K562 (cell line): ENCODE results near the gene RSPO1. TPM values are rescaled to one million over a fixed set of nuclear protein-coding genes. Genes with fewer than 3 reads are reported as not detected.

ENCODE experiments used
- CBX3 ChIP-seq, 2 experiments: IDR thresholded peaks; 1 replicate in 1 of 2; 2 replicates in 1 of 2; pipeline ENCODE4 v1.6.1; 2012; ENCODE audit warnings: inconsistent platforms in 2 of 2, low read length in 2 of 2, borderline replicate concordance in 1 of 2, control low read depth in 1 of 2
- FOXM1 ChIP-seq, 2 experiments: fragments of 450-650 bp in 1 of 2; sonication (generic) in 1 of 2; formaldehyde crosslinking in 1 of 2; IDR thresholded peaks; 2 replicates each; pipeline versions ENCODE4 v1.6.1 to v1.9.0; 2017 to 2022; ENCODE audit warnings: low read depth in 2 of 2, mild to moderate bottlenecking in 2 of 2, missing genetic modification reagents in 1 of 2, moderate library complexity in 1 of 2
- HDAC2 ChIP-seq: fragments of 450-650 bp; IDR thresholded peaks from 2 replicates; pipeline ENCODE4 v1.6.1; 2016; ENCODE audit warnings: mild to moderate bottlenecking
- KDM1A ChIP-seq, 2 experiments: fragments of 450-650 bp; IDR thresholded peaks; 2 replicates each; pipeline ENCODE4 v1.6.1; 2016; ENCODE audit warnings: mild to moderate bottlenecking in 2 of 2
- NBN ChIP-seq: fragments of 450-650 bp; IDR thresholded peaks from 2 replicates; pipeline ENCODE4 v1.6.1; 2016; ENCODE audit warnings: low read depth, mild to moderate bottlenecking
- PHB ChIP-seq: fragments of 250-450 bp; sonication (Bioruptor Pico); IDR thresholded peaks from 2 replicates; pipeline ENCODE4 v1.5.0; 2021
- PHB2 ChIP-seq: fragments of 450-650 bp; IDR thresholded peaks from 2 replicates; pipeline ENCODE4 v1.6.1; 2017; ENCODE audit warnings: low read depth
- SMAD4 ChIP-seq: fragments of 250-450 bp; sonication (Bioruptor Pico); conservative IDR thresholded peaks from 2 replicates; pipeline ENCODE4 v1.8.0; 2021; ENCODE audit warnings: inconsistent platforms, mild to moderate bottlenecking, moderate library complexity
- SMARCE1 ChIP-seq: fragments of 450-650 bp; IDR thresholded peaks from 2 replicates; pipeline ENCODE4 v1.7.1; 2016; ENCODE audit warnings: mild to moderate bottlenecking
- TAL1 ChIP-seq: fragments of 450-650 bp; IDR thresholded peaks from 2 replicates; pipeline ENCODE4 v1.6.1; 2016; ENCODE audit warnings: mild to moderate bottlenecking
- polyA plus RNA-seq, 8 experiments: library from polyadenylated mRNA; depleted of rRNA in 4 of 8; stranded (reverse) in 5 of 8; unstranded in 3 of 8; fragments of >200 nt; fragmentation: Nextera tagmentation in 2 of 8; fragmentation: Illumina TruSeq in 1 of 8; extraction: Ambion mirVana in 2 of 8; extraction: Trizol in 1 of 8; gene quantifications; 2 replicates each; pipeline versions ENCODE4 v1.2.1 to v1.2.3, GENCODE V29; 2011 to 2014; ENCODE audit warnings: inconsistent platforms in 1 of 8, missing spikeins in 1 of 8
- total RNA-seq, 7 experiments: library from RNA; depleted of rRNA in 6 of 7; stranded (reverse); fragments of >200 nt in 6 of 7; fragmentation: Illumina TruSeq in 2 of 7; extraction: Trizol in 2 of 7; gene quantifications; 2 replicates each; pipeline versions ENCODE4 v1.2.1 to v1.2.3, GENCODE V29; 2011 to 2021; ENCODE audit warnings: low replicate concordance in 1 of 7
- TF ChIP-seq, protein P1 (sequence below): fragments of 200-400 bp; formaldehyde crosslinking; IDR thresholded peaks from 2 replicates; pipeline ENCODE4 v1.6.1; 2017; ENCODE audit warnings: mild to moderate bottlenecking, low read depth, low read length, moderate library complexity

Gene RSPO1
- total and polyA plus RNA-seq, 9 of the 15 experiments (the other 6 are each of a cell fraction or from before 2014, with no cell fraction given), result not detected

DNA sequence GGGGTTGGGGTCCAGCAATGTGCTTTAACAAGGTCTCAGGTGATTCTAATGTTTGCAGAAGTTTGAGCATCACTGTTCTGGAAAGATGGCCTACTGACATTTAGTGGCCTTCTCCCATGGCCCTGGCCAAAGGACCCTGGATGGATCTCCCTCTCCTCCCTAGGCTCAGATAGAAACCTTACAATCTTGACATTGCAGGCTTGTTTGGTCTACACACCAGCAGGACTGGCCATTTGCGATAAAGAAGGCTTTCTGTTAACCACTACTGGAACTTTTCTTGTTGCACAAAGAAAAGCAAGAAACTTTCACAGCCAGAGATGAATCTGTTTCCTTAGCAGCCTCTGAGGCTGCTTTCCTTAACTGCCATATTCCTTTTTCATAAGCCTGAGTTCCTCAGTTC, 71.7 kb downstream of the RSPO1 start (continued):
- TF ChIP-seq CBX3 (IDR thresholded peaks at IDR 0.05; ENCODE audit: borderline replicate concordance in 1 of 2, low read length in 2 of 2) (peak in 1 of 2 experiments; percentile 31; a peak in 1 of 3 replicates), SMARCE1 (peak; percentile 74), PHB (CRISPR knock-in tag) (no peak), TAL1 (peak; percentile 96), SMAD4 (CRISPR knock-in tag) (peak; percentile 98), HDAC2 (0 out of 2 replicates have a peak, but pooled peaks have one; percentile 25), NBN (0 out of 2 replicates have a peak, but pooled peaks have one; percentile 39), FOXM1 (IDR thresholded peaks at IDR 0.05; ENCODE audit: low read depth) (peak; percentile 77), FOXM1 (CRISPR knock-in tag; IDR thresholded peaks at IDR 0.05; ENCODE audit: low read depth) (no peak), PHB2 (peak; percentile 76), KDM1A (IDR thresholded peaks at IDR 0.05) (peak; percentile 63 to 68)
- TF ChIP-seq, protein P1, sequence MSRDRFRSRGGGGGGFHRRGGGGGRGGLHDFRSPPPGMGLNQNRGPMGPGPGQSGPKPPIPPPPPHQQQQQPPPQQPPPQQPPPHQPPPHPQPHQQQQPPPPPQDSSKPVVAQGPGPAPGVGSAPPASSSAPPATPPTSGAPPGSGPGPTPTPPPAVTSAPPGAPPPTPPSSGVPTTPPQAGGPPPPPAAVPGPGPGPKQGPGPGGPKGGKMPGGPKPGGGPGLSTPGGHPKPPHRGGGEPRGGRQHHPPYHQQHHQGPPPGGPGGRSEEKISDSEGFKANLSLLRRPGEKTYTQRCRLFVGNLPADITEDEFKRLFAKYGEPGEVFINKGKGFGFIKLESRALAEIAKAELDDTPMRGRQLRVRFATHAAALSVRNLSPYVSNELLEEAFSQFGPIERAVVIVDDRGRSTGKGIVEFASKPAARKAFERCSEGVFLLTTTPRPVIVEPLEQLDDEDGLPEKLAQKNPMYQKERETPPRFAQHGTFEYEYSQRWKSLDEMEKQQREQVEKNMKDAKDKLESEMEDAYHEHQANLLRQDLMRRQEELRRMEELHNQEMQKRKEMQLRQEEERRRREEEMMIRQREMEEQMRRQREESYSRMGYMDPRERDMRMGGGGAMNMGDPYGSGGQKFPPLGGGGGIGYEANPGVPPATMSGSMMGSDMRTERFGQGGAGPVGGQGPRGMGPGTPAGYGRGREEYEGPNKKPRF, result no peak
- TF ChIP-seq, all 486 proteins: peak for 47

Other genes with a start within 250 kb of the RSPO1 start
Only the 7 nearest of the 11 such genes appear.
- gene MEAF6, start 120.1 kb downstream of the RSPO1 start, total RNA-seq (2014; rRNA removed), result 111 and 137 TPM in 2 replicates
- gene MEAF6, start 120.1 kb downstream of the RSPO1 start, total RNA-seq (2014; rRNA removed; fragmentation: Illumina TruSeq; extraction: Trizol), result 95.0 and 113 TPM in 2 replicates
- gene MEAF6, start 120.1 kb downstream of the RSPO1 start, total RNA-seq (2015; rRNA removed; fragmentation: Illumina TruSeq; extraction: Trizol), result 89.2 and 92.3 TPM in 2 replicates
- gene MEAF6, start 120.1 kb downstream of the RSPO1 start, total RNA-seq (2021), result 86.4 and 93.8 TPM in 2 replicates
- 70.0 and 77.3 TPM in 2 replicates for gene MEAF6, start 120.1 kb downstream of the RSPO1 start, polyA plus RNA-seq (2011; rRNA removed)
- gene MEAF6, start 120.1 kb downstream of the RSPO1 start, polyA plus RNA-seq (2014; fragmentation: Illumina TruSeq; extraction: Trizol), result 118 and 151 TPM in 2 replicates
- gene MEAF6, start 120.1 kb downstream of the RSPO1 start, polyA plus RNA-seq (2014; fragmentation: Nextera tagmentation; extraction: Ambion mirVana), result 10 to 100 TPM; 55.0 to 66.3 TPM
- gene MEAF6, start 120.1 kb downstream of the RSPO1 start, polyA plus RNA-seq (2014; rRNA removed), result 109 and 110 TPM in 2 replicates
- 25.7 and 25.9 TPM in 2 replicates for gene SNIP1, start 80.6 kb downstream of the RSPO1 start, total RNA-seq (2014; rRNA removed)
- gene SNIP1, start 80.6 kb downstream of the RSPO1 start, total RNA-seq (2014; rRNA removed; fragmentation: Illumina TruSeq; extraction: Trizol), result 12.9 and 15.2 TPM in 2 replicates
- 15.3 and 16.6 TPM in 2 replicates for gene SNIP1, start 80.6 kb downstream of the RSPO1 start, total RNA-seq (2015; rRNA removed; fragmentation: Illumina TruSeq; extraction: Trizol)
- gene SNIP1, start 80.6 kb downstream of the RSPO1 start, total RNA-seq (2021), result 23.7 and 25.8 TPM in 2 replicates
- gene SNIP1, start 80.6 kb downstream of the RSPO1 start, polyA plus RNA-seq (2011; rRNA removed), result 12.0 and 13.7 TPM in 2 replicates
- gene SNIP1, start 80.6 kb downstream of the RSPO1 start, polyA plus RNA-seq (2014; fragmentation: Illumina TruSeq; extraction: Trizol), result 11.9 and 14.6 TPM in 2 replicates
- 1 to 10 TPM; 2.9 TPM for gene SNIP1, start 80.6 kb downstream of the RSPO1 start, polyA plus RNA-seq (2014; fragmentation: Nextera tagmentation; extraction: Ambion mirVana)
- 11.5 and 15.4 TPM in 2 replicates for gene SNIP1, start 80.6 kb downstream of the RSPO1 start, polyA plus RNA-seq (2014; rRNA removed)
- gene DNALI1, start 78.0 kb downstream of the RSPO1 start, total RNA-seq (2014; rRNA removed), result 0.78 and 1.0 TPM in 2 replicates
- 0.87 and 1.1 TPM in 2 replicates for gene DNALI1, start 78.0 kb downstream of the RSPO1 start, total RNA-seq (2014; rRNA removed; fragmentation: Illumina TruSeq; extraction: Trizol)
- 0.72 and 1.2 TPM in 2 replicates for gene DNALI1, start 78.0 kb downstream of the RSPO1 start, total RNA-seq (2015; rRNA removed; fragmentation: Illumina TruSeq; extraction: Trizol)
- gene DNALI1, start 78.0 kb downstream of the RSPO1 start, total RNA-seq (2021), result 0.89 and 2.2 TPM in 2 replicates
- 1.0 and 1.2 TPM in 2 replicates for gene DNALI1, start 78.0 kb downstream of the RSPO1 start, polyA plus RNA-seq (2011; rRNA removed)
- 1.3 and 1.7 TPM in 2 replicates for gene DNALI1, start 78.0 kb downstream of the RSPO1 start, polyA plus RNA-seq (2014; fragmentation: Illumina TruSeq; extraction: Trizol)
- 1 to 10 TPM in 1 of 2 experiments, under 1 TPM in 1; 0.87 to 2.0 TPM for gene DNALI1, start 78.0 kb downstream of the RSPO1 start, polyA plus RNA-seq (2014; fragmentation: Nextera tagmentation; extraction: Ambion mirVana)
- gene DNALI1, start 78.0 kb downstream of the RSPO1 start, polyA plus RNA-seq (2014; rRNA removed), result 1.5 and 5.6 TPM in 2 replicates
- gene GNL2, start 39.0 kb downstream of the RSPO1 start, total RNA-seq (2014; rRNA removed), result 245 and 263 TPM in 2 replicates
- 343 and 388 TPM in 2 replicates for gene GNL2, start 39.0 kb downstream of the RSPO1 start, total RNA-seq (2014; rRNA removed; fragmentation: Illumina TruSeq; extraction: Trizol)
- 330 and 347 TPM in 2 replicates for gene GNL2, start 39.0 kb downstream of the RSPO1 start, total RNA-seq (2015; rRNA removed; fragmentation: Illumina TruSeq; extraction: Trizol)
- 145 and 156 TPM in 2 replicates for gene GNL2, start 39.0 kb downstream of the RSPO1 start, total RNA-seq (2021)
- gene GNL2, start 39.0 kb downstream of the RSPO1 start, polyA plus RNA-seq (2011; rRNA removed), result 132 and 165 TPM in 2 replicates
- gene GNL2, start 39.0 kb downstream of the RSPO1 start, polyA plus RNA-seq (2014; fragmentation: Illumina TruSeq; extraction: Trizol), result 253 and 318 TPM in 2 replicates
- 100 to 1,000 TPM; 166 to 371 TPM for gene GNL2, start 39.0 kb downstream of the RSPO1 start, polyA plus RNA-seq (2014; fragmentation: Nextera tagmentation; extraction: Ambion mirVana)
- gene GNL2, start 39.0 kb downstream of the RSPO1 start, polyA plus RNA-seq (2014; rRNA removed), result 205 and 232 TPM in 2 replicates
- gene CDCA8, start 57.6 kb upstream of the RSPO1 start, total RNA-seq (2014; rRNA removed), result 26.4 and 29.3 TPM in 2 replicates
- 35.8 and 38.3 TPM in 2 replicates for gene CDCA8, start 57.6 kb upstream of the RSPO1 start, total RNA-seq (2014; rRNA removed; fragmentation: Illumina TruSeq; extraction: Trizol)
- 34.4 and 37.7 TPM in 2 replicates for gene CDCA8, start 57.6 kb upstream of the RSPO1 start, total RNA-seq (2015; rRNA removed; fragmentation: Illumina TruSeq; extraction: Trizol)
- gene CDCA8, start 57.6 kb upstream of the RSPO1 start, total RNA-seq (2021), result 72.5 and 81.8 TPM in 2 replicates
- 118 and 120 TPM in 2 replicates for gene CDCA8, start 57.6 kb upstream of the RSPO1 start, polyA plus RNA-seq (2011; rRNA removed)
- gene CDCA8, start 57.6 kb upstream of the RSPO1 start, polyA plus RNA-seq (2014; fragmentation: Illumina TruSeq; extraction: Trizol), result 117 and 124 TPM in 2 replicates
- gene CDCA8, start 57.6 kb upstream of the RSPO1 start, polyA plus RNA-seq (2014; fragmentation: Nextera tagmentation; extraction: Ambion mirVana), result 100 to 1,000 TPM in 1 of 2 experiments, 10 to 100 TPM in 1; 84.3 to 148 TPM
- 74.1 and 81.7 TPM in 2 replicates for gene CDCA8, start 57.6 kb upstream of the RSPO1 start, polyA plus RNA-seq (2014; rRNA removed)
- gene EPHA10, start 130.2 kb upstream of the RSPO1 start, total RNA-seq (2014; rRNA removed), result not detected in 2 replicates
- not detected in 2 replicates for gene EPHA10, start 130.2 kb upstream of the RSPO1 start, total RNA-seq (2014; rRNA removed; fragmentation: Illumina TruSeq; extraction: Trizol)
- gene EPHA10, start 130.2 kb upstream of the RSPO1 start, total RNA-seq (2015; rRNA removed; fragmentation: Illumina TruSeq; extraction: Trizol), result not detected in 2 replicates
- 0.02 TPM in 1 of 2 replicates, not detected in the other for gene EPHA10, start 130.2 kb upstream of the RSPO1 start, total RNA-seq (2021)
- gene EPHA10, start 130.2 kb upstream of the RSPO1 start, polyA plus RNA-seq (2011; rRNA removed), result not detected in 2 replicates
- gene EPHA10, start 130.2 kb upstream of the RSPO1 start, polyA plus RNA-seq (2014; fragmentation: Illumina TruSeq; extraction: Trizol), result not detected in 2 replicates
- gene EPHA10, start 130.2 kb upstream of the RSPO1 start, polyA plus RNA-seq (2014; fragmentation: Nextera tagmentation; extraction: Ambion mirVana), result under 1 TPM in 1 of 2 experiments, not detected in 1; 0.03 TPM
- not detected in 2 replicates for gene EPHA10, start 130.2 kb upstream of the RSPO1 start, polyA plus RNA-seq (2014; rRNA removed)
- gene MANEAL, start 159.0 kb upstream of the RSPO1 start, total RNA-seq (2014; rRNA removed), result 1.2 and 2.7 TPM in 2 replicates
- gene MANEAL, start 159.0 kb upstream of the RSPO1 start, total RNA-seq (2014; rRNA removed; fragmentation: Illumina TruSeq; extraction: Trizol), result 1.1 TPM in 2 replicates
- gene MANEAL, start 159.0 kb upstream of the RSPO1 start, total RNA-seq (2015; rRNA removed; fragmentation: Illumina TruSeq; extraction: Trizol), result 2.0 and 2.1 TPM in 2 replicates
- 2.0 and 2.2 TPM in 2 replicates for gene MANEAL, start 159.0 kb upstream of the RSPO1 start, total RNA-seq (2021)
- gene MANEAL, start 159.0 kb upstream of the RSPO1 start, polyA plus RNA-seq (2011; rRNA removed), result 1.0 and 3.2 TPM in 2 replicates
- 1.6 and 1.9 TPM in 2 replicates for gene MANEAL, start 159.0 kb upstream of the RSPO1 start, polyA plus RNA-seq (2014; fragmentation: Illumina TruSeq; extraction: Trizol)
- gene MANEAL, start 159.0 kb upstream of the RSPO1 start, polyA plus RNA-seq (2014; fragmentation: Nextera tagmentation; extraction: Ambion mirVana), result under 1 TPM; 0.37 to 0.59 TPM
- gene MANEAL, start 159.0 kb upstream of the RSPO1 start, polyA plus RNA-seq (2014; rRNA removed), result 0.95 and 1.00 TPM in 2 replicates